Fibroblast of lung (primary cell): Measurements from ENCODE around the gene TBC1D14.

Source experiments
- CTCF ChIP-seq, 2 donors: IDR thresholded peaks in 1 of 2; conservative IDR thresholded peaks in 1 of 2; 1 replicate in 1 of 2; 2 replicates in 1 of 2; pipeline ENCODE4 v1.5.1; 2011 to 2012; ENCODE audit warnings: low read length in 2 of 2, control low read depth in 1 of 2, inconsistent platforms in 1 of 2, low read depth in 1 of 2, mild to moderate bottlenecking in 1 of 2
- EZH2 ChIP-seq: IDR thresholded peaks from 2 replicates; pipeline ENCODE4 v1.5.1; 2012; ENCODE audit warnings: low read length, control low read depth, mild to moderate bottlenecking; ENCODE audit errors: missing control alignments

DNA sequence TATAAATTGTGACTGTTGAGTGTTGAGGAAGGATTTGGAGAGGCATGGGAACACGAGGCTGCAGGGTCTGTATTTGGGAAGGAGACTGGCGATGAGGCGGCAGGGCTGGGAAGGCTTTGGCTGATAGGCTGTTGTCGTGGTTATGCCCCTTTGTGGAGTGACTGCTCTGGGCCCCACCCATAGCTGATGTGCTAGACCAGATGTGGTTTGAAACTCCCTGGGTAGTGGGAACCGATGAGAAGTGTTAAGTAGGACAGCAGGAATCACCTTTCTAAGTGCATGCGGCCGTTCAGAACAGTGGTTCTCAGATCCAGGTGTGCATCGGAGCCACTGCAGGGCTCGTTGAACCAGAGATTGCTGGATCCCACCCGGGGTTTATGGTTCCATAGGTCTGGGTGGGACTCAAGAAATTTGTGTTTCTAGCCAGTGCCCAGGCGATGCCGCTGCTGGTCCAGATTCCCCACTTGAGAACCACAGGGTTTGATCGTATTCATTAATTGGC is 42.3 kb downstream of the TBC1D14 start:
- TF ChIP-seq EZH2 (no peak), CTCF (conservative IDR thresholded peaks at IDR 0.05 in 1 of 2, IDR thresholded peaks at IDR 0.05 in 1 of 2; ENCODE audit: low read depth in 1 of 2, low read length in 2 of 2) (no peak)
